HTR-8/SVneo (cell line): ENCODE results near the gene ADAMTS5.

Experiments
- DNase-seq: peaks from one replicate; pipeline ENCODE4 v3.0.0; 2011; ENCODE audit warnings: low spot score, mixed read lengths; ENCODE audit not compliant: insufficient read length
- FAIRE-seq: peaks from 2 replicates; lab custom pipeline; 2011; peaks lifted over from hg19 to GRCh38; lab: Jason Lieb, UNC

ADAMTS5 gene

GRCh38 chr21:26967062-26967913, at the start of gene ADAMTS5:
TSS of gene ADAMTS5 (minus strand) at chr21:26967088. CDS start at chr21:26966391, 697 bp downstream.
- FAIRE-seq (no peak), DNase-seq (peak; percentile 59)

DNA sequence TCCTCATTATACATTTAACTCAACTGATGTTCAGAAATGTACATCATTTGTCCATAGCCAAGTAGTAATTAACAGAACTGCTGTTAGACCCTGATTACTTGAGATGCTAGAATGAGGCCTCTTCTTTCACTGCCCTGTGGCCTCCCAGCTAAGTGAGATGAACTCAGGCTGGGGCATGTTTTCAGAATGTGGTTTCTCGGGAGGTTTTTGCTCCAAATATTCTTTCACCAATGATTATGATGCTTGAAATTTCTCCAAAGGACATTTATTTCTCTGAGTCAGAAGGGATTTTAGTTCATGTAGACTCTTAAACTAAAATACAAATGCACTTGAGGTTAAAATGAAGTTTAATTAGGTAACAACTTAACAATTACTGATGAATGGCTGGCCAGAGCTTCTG, 34.6 kb upstream of the ADAMTS5 start:
- DNase-seq, result no peak
- FAIRE-seq, result no peak

GRCh38 chr21:26983576-26983975, 16.7 kb upstream of the ADAMTS5 start:
- FAIRE-seq (no peak), DNase-seq (no peak)

DNA sequence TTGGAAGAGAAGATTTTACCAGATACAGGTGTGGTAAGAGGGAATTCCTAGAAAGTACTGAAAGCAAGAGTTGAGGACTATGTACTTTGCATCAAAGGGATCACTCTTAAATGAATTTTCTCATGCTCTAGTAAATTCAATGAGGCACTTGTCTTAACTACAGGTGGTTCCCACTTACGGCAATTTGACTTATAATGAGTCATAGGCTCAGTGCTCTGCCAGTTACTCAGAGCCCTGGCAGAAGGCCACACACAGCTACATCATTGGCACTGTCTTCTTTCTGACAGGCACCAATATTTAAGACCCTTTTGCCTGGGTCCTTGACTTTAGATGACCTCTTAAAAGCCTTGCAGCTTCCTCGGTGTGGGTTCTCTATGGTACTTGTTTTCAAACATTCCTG, 15.9 kb upstream of the ADAMTS5 start:
- peak; percentile 48 for FAIRE-seq
- DNase-seq, result no peak

DNA sequence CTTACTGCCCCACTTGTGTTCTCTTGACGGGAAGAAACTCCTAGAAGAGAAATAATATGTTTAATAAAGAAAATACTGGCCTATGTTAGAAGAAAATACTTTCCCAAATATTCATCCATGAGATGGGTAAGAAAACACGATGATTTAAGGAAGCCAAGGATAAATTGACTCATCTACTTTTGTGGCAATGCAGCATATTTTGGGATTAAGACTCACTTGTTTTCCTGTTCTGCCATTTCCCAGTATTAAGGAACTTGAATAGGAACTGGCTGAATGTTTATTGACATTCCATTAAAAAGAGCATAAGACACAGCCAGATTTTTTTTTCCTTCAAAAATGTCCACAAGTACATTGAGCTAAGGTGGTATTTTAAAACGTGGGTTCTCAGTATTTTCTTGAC, 10.9 kb upstream of the ADAMTS5 start:
- no peak for FAIRE-seq
- no peak for DNase-seq

- DNase-seq (no peak), FAIRE-seq (no peak)
These were observed 6.3 kb upstream of the ADAMTS5 start for GRCh38 chr21:26973226-26973625.

DNA sequence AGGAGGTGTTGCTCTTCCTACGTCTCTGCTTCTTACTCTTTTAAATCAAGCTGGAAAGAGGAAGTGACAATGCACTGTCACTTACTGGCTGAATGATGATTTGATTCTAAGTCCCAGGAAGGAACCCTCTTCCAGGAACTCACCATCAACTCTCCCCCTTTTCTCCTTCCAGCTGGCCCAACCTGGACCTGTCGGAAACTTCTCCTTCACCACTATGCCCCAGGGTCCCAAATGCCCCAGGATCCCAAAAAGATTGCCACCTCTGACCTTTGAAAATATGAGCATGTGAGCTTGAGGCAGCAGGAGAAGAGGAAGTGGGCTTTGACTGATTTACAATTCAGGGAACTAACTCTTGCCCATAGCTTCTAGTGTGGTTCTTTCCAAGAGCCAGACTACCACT, 5.3 kb upstream of the ADAMTS5 start:
- DNase-seq (no peak), FAIRE-seq (no peak)

DNA sequence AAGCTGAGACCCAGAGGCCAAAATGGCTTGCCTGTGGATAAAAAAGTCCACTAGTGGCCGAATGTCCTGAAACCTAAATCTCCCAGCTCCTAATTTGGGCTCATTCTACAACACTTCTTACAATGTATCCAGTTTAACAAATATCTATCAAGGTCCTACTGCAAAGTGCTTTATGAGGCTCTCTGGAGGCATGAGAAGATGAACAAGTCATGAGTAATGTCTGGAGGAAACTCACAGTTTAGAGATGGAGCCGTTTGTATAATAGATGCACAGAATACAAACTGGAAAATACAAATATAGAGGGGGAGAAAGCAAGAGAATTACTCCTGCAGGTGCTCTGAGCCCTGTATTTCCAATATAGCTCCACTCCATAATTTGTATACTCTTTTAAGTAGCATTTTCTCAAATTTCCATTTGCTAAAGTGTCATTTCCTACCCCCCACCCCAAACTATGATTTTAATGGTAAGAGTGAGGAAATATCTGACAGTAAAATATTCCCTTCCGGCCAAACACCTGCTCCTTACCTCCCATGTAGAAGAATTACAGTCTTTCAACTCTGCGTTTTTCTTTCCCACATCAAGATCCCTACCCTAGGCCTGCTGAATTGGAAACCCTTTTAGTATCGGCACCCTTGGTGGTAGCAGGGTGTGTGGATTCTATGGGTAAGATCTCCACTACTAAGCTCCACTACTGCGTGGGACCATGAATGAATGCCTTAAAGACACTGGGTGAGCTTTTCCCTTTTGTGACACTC, 3.3 kb upstream of the ADAMTS5 start:
- FAIRE-seq (no peak), DNase-seq (no peak)

DNA sequence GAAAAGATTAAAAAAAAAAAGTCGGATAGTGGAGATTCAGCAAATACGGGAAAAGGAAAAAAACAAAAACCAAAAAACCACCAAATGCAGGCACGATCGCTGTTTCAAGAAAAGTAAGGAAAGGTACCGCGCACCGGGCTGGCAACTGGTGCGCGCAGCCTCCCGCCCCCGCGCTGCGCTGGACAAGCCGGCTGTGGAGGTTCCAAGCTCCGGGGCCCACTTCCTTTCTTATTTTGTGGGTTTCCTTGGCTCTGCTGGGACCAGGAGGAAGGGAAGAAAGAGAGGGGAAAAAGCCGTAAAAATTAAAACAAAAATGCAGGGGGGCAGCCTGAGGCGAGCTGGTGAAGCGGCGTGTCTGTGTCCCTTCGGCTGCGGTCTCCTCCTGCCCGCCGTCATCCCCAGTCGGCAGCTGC, 233 bp downstream of the ADAMTS5 start:
- no peak for DNase-seq
- no peak for FAIRE-seq

DNA sequence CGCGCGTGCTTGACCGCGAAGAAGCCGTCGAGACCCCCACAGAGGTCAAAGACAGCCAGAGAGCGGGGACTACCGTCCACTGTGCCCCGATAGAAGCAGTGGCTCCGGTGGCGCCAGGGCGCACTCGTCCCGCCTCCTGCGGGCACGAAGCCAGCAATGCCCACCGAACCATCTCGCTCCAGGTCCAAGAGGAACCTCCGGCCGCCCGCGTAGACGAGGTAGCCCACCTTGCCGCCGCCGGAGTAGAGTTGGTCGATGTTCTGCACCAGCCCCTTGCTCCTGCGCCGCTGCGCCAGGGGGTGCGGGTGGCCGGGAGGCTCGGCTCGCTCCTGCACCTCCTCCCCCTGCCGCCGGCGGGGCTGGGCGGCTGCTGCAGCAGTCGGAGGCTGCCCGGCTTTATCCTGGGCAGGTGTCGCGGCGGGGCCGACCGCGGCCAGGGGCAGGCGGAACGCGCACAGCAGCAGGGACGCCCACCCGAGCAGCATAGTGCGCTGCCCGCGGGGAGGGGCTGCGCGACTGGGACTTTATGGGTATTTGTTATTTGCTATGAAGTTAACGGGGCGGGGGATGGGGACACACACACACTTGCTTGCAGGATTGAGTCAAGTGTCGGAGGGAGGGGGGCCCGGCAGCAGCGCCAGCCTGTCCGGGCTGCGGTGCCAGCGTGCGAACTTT, 844 bp downstream of the ADAMTS5 start:
- FAIRE-seq, result no peak
- no peak for DNase-seq

- no peak for DNase-seq
- peak; percentile 83 for FAIRE-seq
These were observed 1.6 kb downstream of the ADAMTS5 start for GRCh38 chr21:26965040-26965906.

DNA sequence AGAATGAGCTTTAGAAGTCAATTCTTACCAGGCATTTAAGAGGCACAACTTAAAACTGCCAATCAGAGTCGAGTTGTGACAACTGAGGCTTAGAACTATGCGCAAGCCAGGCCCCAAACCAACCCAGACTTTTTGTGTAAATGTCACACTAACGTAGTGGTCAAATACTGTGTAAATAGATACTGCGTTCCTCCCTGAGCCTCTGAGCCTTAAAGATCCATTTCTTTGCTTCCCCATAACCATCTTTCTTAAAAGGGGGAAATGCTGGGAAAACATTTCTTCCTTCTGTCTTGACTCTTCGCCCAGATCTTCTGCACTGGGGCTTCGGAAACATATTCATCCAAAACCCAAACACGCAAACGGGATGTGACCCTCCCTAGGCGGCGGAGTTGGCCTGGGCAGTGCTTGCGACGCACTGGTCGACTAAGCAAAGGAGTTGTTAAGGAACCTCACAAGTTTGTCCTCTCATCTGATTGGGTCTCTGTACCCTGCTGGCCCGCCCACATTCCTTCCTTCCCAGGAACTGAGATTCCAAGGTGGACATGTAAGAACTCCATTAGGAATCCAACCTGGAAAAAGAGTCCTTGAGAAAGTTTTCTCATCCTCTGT, 2.6 kb downstream of the ADAMTS5 start:
- no peak for FAIRE-seq
- DNase-seq, result no peak

DNA sequence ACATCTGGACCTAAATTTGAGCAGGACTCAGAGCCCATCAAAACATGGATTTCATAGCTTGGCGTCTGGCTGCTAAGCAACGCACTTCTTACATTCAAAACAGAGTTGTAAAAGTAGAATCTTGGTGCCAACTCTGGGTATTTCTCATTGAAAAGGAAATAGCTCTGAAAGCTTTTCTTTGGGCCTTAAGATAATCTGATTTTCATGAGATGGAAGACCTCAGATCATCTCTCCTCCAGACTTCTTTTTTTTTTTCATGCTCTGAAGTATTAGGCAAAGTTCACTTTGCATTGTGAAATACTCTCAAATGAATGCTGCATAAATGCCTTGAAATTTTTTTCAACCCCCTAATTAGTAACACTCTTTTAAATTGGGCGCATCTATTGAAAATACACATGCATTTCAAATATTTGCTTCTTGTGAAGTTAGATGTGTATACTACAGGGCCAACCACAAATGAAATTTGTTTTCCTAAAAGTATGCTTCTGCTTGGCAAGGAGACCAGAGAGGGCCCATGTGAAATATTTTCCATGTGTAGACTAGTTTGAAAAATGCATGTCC, 4.2 kb downstream of the ADAMTS5 start:
- DNase-seq, result no peak
- FAIRE-seq, result no peak

DNA sequence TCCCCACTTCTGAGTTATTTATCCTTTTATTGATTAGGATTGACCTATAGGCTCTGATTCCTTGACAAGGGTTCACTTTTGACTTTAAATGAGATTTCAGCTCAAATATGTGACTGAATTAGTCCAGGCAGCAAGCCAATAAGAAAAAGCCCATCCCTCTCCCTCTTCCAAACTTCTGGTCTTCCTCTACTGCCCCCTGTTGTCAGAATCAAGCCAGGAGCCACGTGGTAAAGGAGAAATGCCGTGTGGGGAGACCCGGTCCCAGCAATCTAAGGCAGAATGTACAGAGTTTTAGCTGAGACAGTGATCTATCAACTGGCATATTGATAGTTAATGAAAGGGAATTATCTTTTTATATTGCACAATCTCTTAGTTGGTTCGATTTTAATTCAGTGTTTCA, 5.2 kb downstream of the ADAMTS5 start:
- no peak for FAIRE-seq
- no peak for DNase-seq

- DNase-seq (no peak), FAIRE-seq (no peak)
These were observed 8.1 kb downstream of the ADAMTS5 start for GRCh38 chr21:26958788-26959187.

- no peak for DNase-seq
- no peak for FAIRE-seq
These were observed 10.1 kb downstream of the ADAMTS5 start for GRCh38 chr21:26956813-26957212.

DNA sequence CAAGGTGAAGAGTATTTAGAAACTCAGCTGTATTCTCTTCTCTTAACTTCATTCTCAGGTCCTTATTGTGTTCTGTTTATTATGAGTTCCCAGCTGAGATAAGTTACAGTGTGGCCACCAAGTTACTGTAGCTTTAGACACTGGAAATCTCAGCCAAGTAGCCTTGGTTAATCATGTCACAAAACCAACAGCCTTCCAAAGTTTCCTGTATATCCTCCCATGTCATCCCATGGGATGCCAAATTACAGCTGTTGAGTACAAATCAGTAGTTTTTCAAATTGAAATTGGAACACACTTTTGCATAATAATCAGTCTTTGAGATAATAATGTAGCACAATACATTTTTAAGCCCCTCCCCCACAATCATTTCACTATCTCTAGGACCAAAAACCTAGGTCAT, 10.7 kb downstream of the ADAMTS5 start:
- DNase-seq, result no peak
- no peak for FAIRE-seq

DNA sequence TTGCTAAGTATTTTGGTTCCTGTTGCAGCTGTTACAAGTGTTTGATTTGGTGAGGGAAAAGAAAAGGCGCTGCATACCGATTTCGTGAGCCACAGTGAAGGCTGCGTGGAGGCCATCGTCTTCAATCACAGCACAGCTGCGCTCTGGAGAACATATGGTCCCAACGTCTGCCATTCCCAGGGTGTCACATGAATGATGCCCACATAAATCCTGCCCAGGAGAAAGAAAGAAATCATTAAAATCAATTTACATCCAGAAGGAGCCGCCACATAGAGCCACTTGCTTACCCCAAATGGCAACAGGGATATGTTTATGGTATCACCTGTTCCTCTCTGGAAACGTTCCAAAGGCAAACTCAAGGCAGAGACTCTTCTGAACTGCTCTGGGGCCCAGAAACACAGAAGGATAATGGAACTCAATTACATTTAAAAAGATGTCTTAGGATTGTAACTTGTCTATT, 12.2 kb downstream of the ADAMTS5 start:
- no peak for FAIRE-seq
- DNase-seq, result no peak

- DNase-seq (no peak), FAIRE-seq (no peak)
These were observed 14.4 kb downstream of the ADAMTS5 start for GRCh38 chr21:26952374-26953066.
